Keratinocyte (primary cell): ENCODE data around the gene NRXN2. TPM values are rescaled to one million over a fixed set of nuclear protein-coding genes. Genes with fewer than 3 reads are reported as not detected.

Experiments
- DNase-seq: peaks from one replicate; pipeline ENCODE4 v3.0.0-alpha.2; 2011; ENCODE audit warnings: low read depth, missing footprints, low spot score
- FAIRE-seq: peaks from 2 replicates; lab custom pipeline; 2011; peaks lifted over from hg19 to GRCh38; lab: Jason Lieb, UNC
- H2AFZ ChIP-seq: 2 replicates; pipeline ENCODE4 v1.6.0; 2012; ENCODE audit warnings: low read length, control low read depth, inconsistent platforms; ENCODE audit not compliant: control insufficient read depth
- H3K27ac ChIP-seq: 2 replicates; pipeline ENCODE4 v1.5.1; 2011; ENCODE audit warnings: low read length; ENCODE audit not compliant: control insufficient read depth, insufficient read depth
- H3K27me3 ChIP-seq: 3 replicates; pipeline ENCODE4 v1.6.0; 2011; ENCODE audit warnings: low read length; ENCODE audit not compliant: control insufficient read depth, insufficient read depth; ENCODE audit errors: extremely low read depth
- H3K36me3 ChIP-seq, 2 experiments: 2 replicates in 1 of 2; 3 replicates in 1 of 2; pipeline ENCODE4 v1.5.1; 2011; ENCODE audit warnings: low read length in 2 of 2, mild to moderate bottlenecking in 1 of 2; ENCODE audit not compliant: control insufficient read depth in 2 of 2, insufficient read depth in 2 of 2; ENCODE audit errors: extremely low read depth in 1 of 2
- H3K4me1 ChIP-seq: 3 replicates; pipeline ENCODE4 v1.5.1; 2011; ENCODE audit warnings: low read length; ENCODE audit not compliant: control insufficient read depth, insufficient read depth; ENCODE audit errors: extremely low read depth
- H3K4me2 ChIP-seq: 3 replicates; pipeline ENCODE4 v1.6.0; 2011; ENCODE audit warnings: low read depth, low read length; ENCODE audit not compliant: control insufficient read depth, insufficient read depth; ENCODE audit errors: extremely low read depth
- H3K4me3 ChIP-seq, 3 experiments: fragments of 200-600 bp in 1 of 3; sonication (generic) in 1 of 3; 2 replicates in 2 of 3; 3 replicates in 1 of 3; pipeline ENCODE4 v1.5.1; 2011 to 2016; ENCODE audit warnings: low read length in 3 of 3, mild to moderate bottlenecking in 3 of 3, control low read depth in 2 of 3, inconsistent platforms in 1 of 3, low read depth in 1 of 3, mixed read lengths in 1 of 3, mixed run types in 1 of 3, moderate library complexity in 1 of 3; ENCODE audit not compliant: control insufficient read depth in 2 of 3, insufficient read depth in 2 of 3; ENCODE audit errors: extremely low read depth in 1 of 3
- H3K79me2 ChIP-seq: 2 replicates; pipeline ENCODE4 v1.6.0; 2012; ENCODE audit warnings: low read length; ENCODE audit not compliant: control insufficient read depth, insufficient read depth
- H3K9ac ChIP-seq: 3 replicates; pipeline ENCODE4 v1.6.0; 2011; ENCODE audit warnings: low read length; ENCODE audit not compliant: control insufficient read depth, insufficient read depth; ENCODE audit errors: extremely low read depth
- H3K9me1 ChIP-seq: 3 replicates; pipeline ENCODE4 v1.6.0; 2011; ENCODE audit warnings: low read length; ENCODE audit not compliant: control insufficient read depth, insufficient read depth; ENCODE audit errors: extremely low read depth
- H3K9me3 ChIP-seq: 2 replicates; pipeline ENCODE4 v1.5.1; 2012; ENCODE audit warnings: low read depth, low read length; ENCODE audit not compliant: control insufficient read depth
- H4K20me1 ChIP-seq: 3 replicates; pipeline ENCODE4 v1.6.0; 2011; ENCODE audit warnings: low read length; ENCODE audit not compliant: control insufficient read depth, insufficient read depth; ENCODE audit errors: extremely low read depth
- EZH2 ChIP-seq: IDR thresholded peaks from one replicate; pipeline ENCODE4 v1.6.1; 2012; ENCODE audit warnings: inconsistent platforms, mild to moderate bottlenecking, low read length, moderate library complexity
- dilution Hi-C: fragments of 300-500 bp; cut with MboI; formaldehyde crosslinking; loops from one replicate; pipeline ENCODE4 v1.7.0; 2020; ENCODE audit warnings: low sequenced_read_pairs; ENCODE audit not compliant: extremely low pct_ligation_motif_present
- polyA plus RNA-seq, 5 experiments: library from polyadenylated mRNA; depleted of rRNA in 3 of 5; stranded (reverse) in 3 of 5; stranded (forward) in 1 of 5; unstranded in 1 of 5; fragments of >200 nt; gene quantifications; 1 replicate in 1 of 5; 2 replicates in 3 of 5; 3 replicates in 1 of 5; pipeline versions ENCODE4 v1.2.1 to v1.2.3, GENCODE V29; 2011 to 2012; ENCODE audit warnings: missing spikeins in 2 of 5, low read depth in 1 of 5, low replicate concordance in 1 of 5
- TF ChIP-seq, protein P1 (sequence below), 3 experiments: IDR thresholded peaks in 1 of 3; conservative IDR thresholded peaks in 1 of 3; optimal IDR thresholded peaks in 1 of 3; 2 replicates in 2 of 3; 3 replicates in 1 of 3; pipeline versions ENCODE3 to v1.5.1; 2011; ENCODE audit warnings: low read length in 3 of 3, mild to moderate bottlenecking in 3 of 3, moderate library complexity in 2 of 3, control low read depth in 1 of 3, inconsistent platforms in 1 of 3; ENCODE audit not compliant: insufficient read depth in 2 of 3; ENCODE audit errors: extremely low read depth in 1 of 3

NRXN2 gene
- polyA plus RNA-seq, 1 donor (not counting 4 experiments of a cell fraction or from before 2014, with no cell fraction given) = not detected

DNA sequence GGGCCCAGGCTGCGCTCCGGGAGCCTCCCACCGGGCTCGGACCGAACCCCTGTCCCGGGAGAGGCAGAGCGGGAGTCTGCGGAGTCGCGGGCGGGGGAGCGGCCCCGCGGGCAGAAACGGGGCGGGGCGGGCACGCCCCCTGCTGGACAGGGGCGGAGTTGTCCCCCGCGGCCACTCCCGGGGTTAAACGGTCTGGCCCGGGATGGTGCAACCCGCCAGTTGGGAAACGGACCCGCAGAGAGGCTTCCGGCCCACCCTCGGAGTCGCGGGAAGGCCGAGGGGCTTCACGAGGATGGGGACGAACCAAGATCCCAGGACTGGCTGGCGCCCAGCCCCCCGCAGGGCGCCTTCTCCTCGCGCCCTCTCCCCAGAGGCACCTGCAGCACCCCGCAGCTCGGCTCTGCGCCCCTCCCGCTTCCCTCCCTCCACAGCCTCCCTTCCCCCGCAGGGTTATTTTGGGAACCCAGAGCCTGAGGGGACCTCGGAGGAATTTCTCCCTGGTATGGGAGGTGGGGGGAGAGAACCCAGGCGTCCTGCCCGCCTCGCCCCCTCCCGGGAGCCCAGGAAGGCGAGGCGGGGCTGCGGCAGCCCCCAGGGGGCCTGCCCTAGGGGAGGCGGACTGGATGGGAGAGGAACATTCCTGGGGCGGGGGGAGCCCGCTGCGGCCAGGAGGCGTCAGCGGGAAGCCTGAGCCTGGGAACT is 20.0 kb upstream of the NRXN2 start:
- dilution Hi-C loops = no loop called here
- Histone ChIP-seq H3K79me2 (no peaks in the 10 kb centered on the region), H3K27me3 (peaks cover 74% of the 10 kb centered on the region), H2AFZ (peak overlapping the region; percentile 75), H3K9ac (peak overlapping the region; percentile 41), H3K4me2 (peak overlapping the region; percentile 90), H3K9me3 (no peaks in the 10 kb centered on the region), H4K20me1 (no peaks in the 10 kb centered on the region), H3K9me1 (no peaks in the 10 kb centered on the region), H3K27ac (no peak overlapping the region), H3K4me3 (peak overlapping the region; percentile 39 to 62 (median 61)), H3K36me3 (no peaks in the 10 kb centered on the region), H3K4me1 (peaks cover 22% of the 10 kb centered on the region)
- no peak for DNase-seq
- FAIRE-seq = no peak
- TF ChIP-seq, protein P1, sequence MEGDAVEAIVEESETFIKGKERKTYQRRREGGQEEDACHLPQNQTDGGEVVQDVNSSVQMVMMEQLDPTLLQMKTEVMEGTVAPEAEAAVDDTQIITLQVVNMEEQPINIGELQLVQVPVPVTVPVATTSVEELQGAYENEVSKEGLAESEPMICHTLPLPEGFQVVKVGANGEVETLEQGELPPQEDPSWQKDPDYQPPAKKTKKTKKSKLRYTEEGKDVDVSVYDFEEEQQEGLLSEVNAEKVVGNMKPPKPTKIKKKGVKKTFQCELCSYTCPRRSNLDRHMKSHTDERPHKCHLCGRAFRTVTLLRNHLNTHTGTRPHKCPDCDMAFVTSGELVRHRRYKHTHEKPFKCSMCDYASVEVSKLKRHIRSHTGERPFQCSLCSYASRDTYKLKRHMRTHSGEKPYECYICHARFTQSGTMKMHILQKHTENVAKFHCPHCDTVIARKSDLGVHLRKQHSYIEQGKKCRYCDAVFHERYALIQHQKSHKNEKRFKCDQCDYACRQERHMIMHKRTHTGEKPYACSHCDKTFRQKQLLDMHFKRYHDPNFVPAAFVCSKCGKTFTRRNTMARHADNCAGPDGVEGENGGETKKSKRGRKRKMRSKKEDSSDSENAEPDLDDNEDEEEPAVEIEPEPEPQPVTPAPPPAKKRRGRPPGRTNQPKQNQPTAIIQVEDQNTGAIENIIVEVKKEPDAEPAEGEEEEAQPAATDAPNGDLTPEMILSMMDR (optimal IDR thresholded peaks at IDR 0.05 in 1 of 3, IDR thresholded peaks at IDR 0.05 in 1 of 3, conservative IDR thresholded peaks at IDR 0.05 in 1 of 3; ENCODE audit: extremely low read depth in 1 of 3, insufficient read depth in 2 of 3, low read length in 3 of 3) = peak; percentile 57 to 88 (median 87)
- peak; percentile 18 for TF ChIP-seq EZH2

DNA sequence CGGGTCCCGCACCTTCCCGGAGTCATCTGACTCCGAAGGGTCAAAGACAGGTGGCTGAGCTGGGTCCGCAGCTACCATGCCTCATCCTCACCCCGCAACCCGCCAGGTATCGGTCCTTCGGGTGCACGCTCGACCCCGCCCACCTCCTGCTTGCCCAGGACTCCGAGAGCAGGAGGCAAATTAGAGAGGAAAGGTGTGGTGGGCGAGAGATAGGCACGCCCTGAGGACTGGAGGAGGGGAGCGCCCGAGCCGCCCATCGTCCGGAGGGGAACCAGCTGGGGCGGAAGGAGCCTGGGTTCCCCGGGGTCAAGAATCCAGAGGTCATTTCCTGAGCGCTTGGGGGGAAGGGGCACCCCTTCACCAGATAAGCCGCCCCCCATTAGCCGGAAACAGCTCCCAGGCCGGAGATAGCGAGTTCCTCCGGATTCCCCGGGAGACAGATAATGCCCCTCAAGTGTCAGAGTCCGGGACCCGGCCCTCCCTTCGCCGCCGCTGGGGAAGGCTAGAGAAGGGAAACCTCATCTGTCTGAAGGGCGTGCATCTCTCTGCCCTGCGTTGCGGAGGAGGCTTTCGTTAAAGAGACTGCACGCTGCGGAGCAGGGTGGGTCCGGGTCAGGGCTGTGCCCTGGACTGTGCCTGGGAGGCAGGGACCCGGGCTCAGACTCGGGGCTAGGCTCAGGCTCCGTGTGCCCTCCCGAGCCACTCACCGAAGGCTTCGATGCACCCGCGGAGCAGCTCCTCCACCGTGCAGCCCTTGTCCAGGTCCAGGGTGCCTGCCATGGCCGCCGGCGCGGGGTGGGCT is 19.3 kb upstream of the NRXN2 start:
- H3K27me3 ChIP-seq = peaks cover 74% of the 10 kb centered on the region
- TF ChIP-seq EZH2 = peak; percentile 58
- TF ChIP-seq, protein P1 (optimal IDR thresholded peaks at IDR 0.05 in 1 of 3, IDR thresholded peaks at IDR 0.05 in 1 of 3, conservative IDR thresholded peaks at IDR 0.05 in 1 of 3; ENCODE audit: extremely low read depth in 1 of 3, insufficient read depth in 2 of 3, low read length in 3 of 3) = no peak
- H3K9me1 ChIP-seq = no peaks in the 10 kb centered on the region
- DNase-seq (no peak), FAIRE-seq (no peak)
- H3K4me1 ChIP-seq = peaks cover 21% of the 10 kb centered on the region
- dilution Hi-C loops = no loop called here
- H3K4me3 ChIP-seq = peak overlapping the region; percentile 39 to 62 (median 61)
- peak overlapping the region; percentile 75 for H2AFZ ChIP-seq
- no peaks in the 10 kb centered on the region for H3K79me2 ChIP-seq
- no peaks in the 10 kb centered on the region for H3K9me3 ChIP-seq
- H3K4me2 ChIP-seq = peak overlapping the region; percentile 90
- H3K27ac ChIP-seq = no peak overlapping the region
- H3K36me3 ChIP-seq = no peaks in the 10 kb centered on the region
- H4K20me1 ChIP-seq = no peaks in the 10 kb centered on the region
- H3K9ac ChIP-seq = peak overlapping the region; percentile 41
